NCI-H774 (cell line): Measurements from ENCODE around the gene RAD50.
"Not testable (repeated sequence)": the region's sequence is repeated elsewhere in the genome, so short reads cannot be mapped to it uniquely, and the experiment has no call there.

Experiments
- DNase-seq: peaks from one replicate; lab custom pipeline; 2025; lab: John Stamatoyannopoulos, UW

Gene RAD50

GRCh38 chr5:132675936-132676689 lies 119.3 kb downstream of the RAD50 start:
- DNase-seq = no peak

DNA sequence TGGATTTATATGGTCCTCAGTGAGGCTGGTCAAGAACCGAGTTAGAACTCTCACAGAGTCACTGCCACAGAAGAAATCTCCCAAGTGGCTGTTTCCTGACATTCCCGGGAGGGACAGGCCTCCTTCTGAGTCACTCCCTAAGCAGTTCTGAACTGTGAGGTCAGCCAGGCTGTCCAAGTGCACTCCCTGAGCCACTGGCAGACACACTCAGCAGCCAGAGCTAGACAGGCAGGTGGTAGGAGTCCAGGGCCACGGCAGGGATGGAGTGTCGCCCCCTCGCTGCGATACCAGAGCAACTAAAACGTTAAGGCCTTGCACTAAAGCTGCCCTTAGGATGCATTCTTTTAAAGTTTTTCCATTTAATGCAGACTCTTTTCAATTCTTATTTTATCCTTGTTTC lies 120.4 kb downstream of the RAD50 start:
- DNase-seq = no peak

GRCh38 chr5:132677682-132678400 lies 121.1 kb downstream of the RAD50 start:
- DNase-seq = no peak

DNA sequence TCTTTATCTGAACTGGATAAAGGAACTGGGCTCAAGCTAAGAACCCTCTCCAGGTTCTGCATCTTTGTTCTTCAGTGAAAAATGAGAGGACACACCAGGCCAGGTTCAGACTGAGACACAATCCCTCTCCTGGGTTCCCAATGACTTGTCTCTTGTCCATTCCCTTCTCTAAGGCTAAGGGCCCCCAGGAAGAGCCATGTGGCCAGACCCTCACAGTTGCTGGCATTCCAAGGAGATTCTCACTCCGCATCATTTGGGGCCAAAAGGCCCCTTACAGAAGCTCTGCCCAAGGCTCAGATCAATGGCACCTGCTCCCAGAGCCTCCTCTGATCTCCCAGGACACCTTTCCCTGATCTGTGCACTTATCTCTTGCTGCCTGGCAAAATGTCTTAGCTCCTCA lies 122.0 kb downstream of the RAD50 start:
- no peak for DNase-seq

DNA sequence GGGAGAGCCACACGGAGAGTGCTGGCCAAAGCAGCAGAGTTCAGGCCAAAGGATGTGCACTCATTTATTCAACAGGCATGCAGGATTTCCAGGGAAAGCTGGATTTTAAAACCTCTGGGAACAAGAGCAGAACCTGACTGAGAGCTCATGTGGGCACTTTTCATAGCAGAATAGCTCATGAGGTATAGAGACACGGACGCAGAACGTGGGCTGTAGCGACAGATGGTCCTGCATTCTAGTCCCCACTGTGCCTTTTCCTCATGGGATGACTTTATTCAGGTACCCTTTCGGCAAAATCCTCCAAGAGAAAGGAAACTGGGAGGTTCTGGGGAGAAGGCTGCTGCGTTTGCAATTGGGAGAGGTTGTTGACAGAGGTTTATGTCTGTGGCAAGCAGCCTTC lies 122.4 kb downstream of the RAD50 start:
- DNase-seq = no peak

- DNase-seq = no peak
Observed at GRCh38 chr5:132679717-132680380, 123.1 kb downstream of the RAD50 start.

GRCh38 chr5:132680780-132681475 lies 124.2 kb downstream of the RAD50 start:
- no peak for DNase-seq

- no peak for DNase-seq
Observed at GRCh38 chr5:132681476-132681831, 124.7 kb downstream of the RAD50 start.

- no peak for DNase-seq
Observed at GRCh38 chr5:132681983-132682382, 125.2 kb downstream of the RAD50 start.

- DNase-seq = no peak
Observed at GRCh38 chr5:132684491-132684890, 127.7 kb downstream of the RAD50 start.

DNA sequence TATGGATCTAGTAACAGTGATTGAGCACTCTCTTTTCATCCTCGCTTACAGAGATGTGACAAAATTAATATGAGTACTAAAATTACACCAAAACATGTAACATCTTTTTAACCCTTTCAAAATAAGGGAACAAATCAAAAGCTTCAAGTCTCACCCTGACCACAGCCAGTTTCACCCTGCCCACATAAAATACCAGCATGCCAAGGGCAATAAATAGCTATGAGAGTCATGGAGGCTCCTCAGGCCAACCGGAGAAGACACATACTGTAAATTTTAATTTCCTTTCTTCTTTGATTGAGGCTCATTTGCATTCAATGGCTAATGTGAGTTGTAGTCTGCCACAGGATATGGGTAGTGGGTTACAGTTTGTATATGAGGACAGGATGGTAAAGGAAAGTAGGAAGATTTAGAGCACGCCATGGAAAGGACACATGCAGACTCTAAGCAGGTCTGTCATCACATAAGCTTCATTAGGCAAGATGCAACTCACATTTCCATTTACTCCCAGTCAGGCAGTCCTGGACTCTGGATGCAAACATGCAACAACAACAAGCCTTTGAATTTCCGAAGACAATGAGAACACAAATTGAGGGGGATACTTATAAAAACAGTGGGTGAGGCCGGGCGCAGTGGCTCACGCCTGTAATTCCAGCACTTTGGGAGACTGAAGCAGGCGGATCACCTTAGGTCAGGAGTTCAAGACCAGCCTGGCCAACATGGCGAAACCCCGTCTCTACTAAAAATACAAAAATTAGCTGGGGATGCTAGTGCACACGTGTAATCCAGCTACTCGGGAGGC lies 128.3 kb downstream of the RAD50 start:
- DNase-seq = no peak

GRCh38 chr5:132686193-132686592 lies 129.4 kb downstream of the RAD50 start:
- DNase-seq = no peak

GRCh38 chr5:132687995-132688394 lies 131.2 kb downstream of the RAD50 start:
- DNase-seq = no peak

DNA sequence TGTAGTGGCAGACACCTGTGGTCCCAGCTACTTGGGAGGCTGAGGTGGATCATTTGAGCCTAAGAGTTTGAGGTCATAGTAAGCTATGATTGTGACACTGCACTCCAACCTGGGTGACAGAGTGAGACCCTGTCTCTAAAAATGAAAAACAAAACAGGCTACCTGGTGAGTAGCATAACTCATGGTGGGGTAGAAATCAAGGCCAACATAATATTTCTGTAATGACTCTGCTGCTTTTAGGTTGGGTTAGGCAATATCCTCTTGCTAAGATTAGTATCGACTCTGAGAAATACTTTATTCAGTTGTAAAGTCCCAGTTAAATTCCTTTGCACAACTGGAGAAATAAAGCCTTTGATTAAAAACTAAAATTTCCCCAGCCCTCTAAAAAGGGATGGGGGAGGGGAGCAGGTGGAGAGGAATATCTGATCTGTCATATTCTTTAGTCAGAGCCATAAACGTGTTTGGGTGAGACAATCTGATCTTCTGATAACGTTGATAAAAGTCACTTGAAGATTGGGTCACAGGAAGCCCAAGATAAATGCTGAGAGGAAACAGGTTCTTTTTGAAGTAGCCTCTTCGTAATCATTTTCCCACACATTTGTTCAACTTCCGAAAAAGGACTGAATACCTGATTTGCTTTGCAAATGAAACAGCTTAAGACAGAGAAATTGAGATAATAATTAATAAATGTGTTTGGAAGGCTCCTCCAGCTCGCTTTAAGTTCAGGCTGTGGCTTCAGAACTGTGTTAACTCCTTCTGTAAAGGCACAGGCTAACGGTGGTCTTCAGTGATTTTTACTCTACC lies 132.0 kb downstream of the RAD50 start:
- no peak for DNase-seq

DNA sequence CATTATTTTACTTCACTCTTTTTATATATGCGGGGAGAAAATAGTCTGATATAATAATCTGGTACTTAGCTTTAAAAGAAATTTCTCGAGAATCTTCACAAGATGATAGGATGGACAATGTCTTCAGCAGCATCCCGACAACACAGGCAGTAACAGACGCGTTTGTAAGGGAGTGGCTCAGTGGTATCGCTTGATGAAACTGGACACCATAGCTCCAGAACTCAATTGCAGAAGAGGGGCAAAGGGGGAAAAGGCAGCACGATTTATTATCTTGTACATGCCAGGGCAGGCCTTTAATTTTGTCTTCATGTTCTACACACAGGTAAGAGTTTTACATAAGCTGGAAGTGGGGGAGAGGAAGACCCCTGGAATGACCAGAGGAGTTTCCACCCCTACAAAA lies 132.7 kb downstream of the RAD50 start:
- DNase-seq = no peak

- DNase-seq = no peak
Observed at GRCh38 chr5:132690156-132690555, 133.4 kb downstream of the RAD50 start.

DNA sequence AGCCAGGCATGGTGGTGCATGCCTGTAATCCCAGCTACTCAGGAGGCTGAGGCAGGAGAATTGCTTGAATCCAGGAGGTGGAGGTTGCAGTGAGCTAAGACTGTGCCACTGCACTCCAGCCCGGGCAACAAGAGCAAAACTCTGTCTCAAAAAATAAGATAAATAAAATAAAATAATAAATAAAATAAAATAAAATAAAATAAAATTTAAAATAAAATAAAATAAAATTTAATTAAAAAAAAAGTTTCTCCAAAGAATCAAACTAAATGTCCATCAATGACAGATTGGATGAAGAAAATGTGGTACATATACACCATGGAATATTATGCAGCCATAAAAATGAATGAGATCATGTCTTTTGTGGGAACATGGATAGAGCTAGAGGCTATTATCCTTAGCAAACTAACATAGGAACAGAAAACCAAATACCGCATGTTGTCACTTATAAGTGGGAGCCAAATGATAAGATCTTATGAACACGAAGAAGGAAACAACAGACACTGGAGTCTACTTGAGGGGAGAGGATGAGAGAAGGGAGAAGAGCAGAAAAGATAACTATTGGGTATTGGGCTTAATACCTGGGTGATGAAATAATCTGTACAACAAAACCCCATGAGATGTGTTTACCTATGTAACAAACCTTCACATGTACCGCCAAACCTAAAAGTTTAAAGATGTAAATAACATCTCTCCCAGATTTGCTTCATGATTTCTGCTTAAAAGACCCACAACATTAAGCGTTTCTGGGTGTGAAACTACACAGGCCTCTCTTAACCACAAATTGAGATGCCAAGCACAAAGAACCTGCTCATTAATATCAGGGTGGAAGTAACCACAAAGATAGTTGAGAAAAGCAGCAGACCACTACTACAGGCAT lies 135.2 kb downstream of the RAD50 start:
- DNase-seq = not testable (repeated sequence)

DNA sequence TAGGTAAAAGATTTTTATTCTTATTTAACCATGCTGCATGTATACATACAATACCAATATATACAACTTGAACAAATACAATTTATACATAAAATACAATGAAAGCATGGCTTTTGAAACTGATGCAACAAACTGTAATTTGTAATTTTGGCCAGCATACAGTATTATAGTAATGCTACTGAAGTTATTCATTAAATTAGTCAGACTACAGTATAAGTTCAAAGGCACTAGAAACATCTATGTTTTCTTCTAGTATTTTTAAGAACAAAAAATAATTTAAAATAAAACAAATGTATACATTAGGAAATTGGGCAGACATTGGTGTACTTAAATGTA lies 135.8 kb downstream of the RAD50 start:
- no peak for DNase-seq
